HepG2 (cell line): Measurements from ENCODE around the gene ALDH2. TPM values are rescaled to one million over a fixed set of nuclear protein-coding genes. Genes with fewer than 3 reads are reported as not detected.

Experiments used
- microRNA-seq: library from miRNA; unstranded; fragments of <30 nt; microRNA quantifications from one replicate; pipeline ENCODE4, GENCODE V29; 2020
- polyA plus RNA-seq, 8 experiments: library from polyadenylated mRNA; depleted of rRNA in 3 of 8; stranded (reverse) in 7 of 8; unstranded in 1 of 8; fragments of >200 nt; fragmentation: Illumina TruSeq in 4 of 8; extraction: Trizol in 4 of 8; gene quantifications; 2 replicates each; pipeline versions ENCODE4 v1.2.1 to v1.2.3, GENCODE V29; 2011 to 2016; ENCODE audit warnings: low read depth in 4 of 8, missing spikeins in 1 of 8, mixed read lengths in 1 of 8; ENCODE audit not compliant: insufficient read depth in 1 of 8
- small RNA-seq, 3 experiments: library from RNA; depleted of rRNA; stranded (forward); fragments of <200 nt; gene quantifications; one replicate each; pipeline ENCODE3, GENCODE V24; 2012; ENCODE audit warnings: low read depth in 2 of 3, low replicate concordance in 1 of 3; ENCODE audit not compliant: insufficient read length in 3 of 3, insufficient read depth in 2 of 3
- total RNA-seq, 5 experiments: library from RNA; depleted of rRNA; stranded (reverse); fragments of >200 nt; fragmentation: Illumina TruSeq; extraction: Trizol; gene quantifications; 2 replicates each; pipeline ENCODE4 v1.2.3, GENCODE V29; 2016; ENCODE audit warnings: low read depth in 1 of 5

The ALDH2 gene
- total and polyA plus RNA-seq, 2 of the 13 experiments (the other 11 are each of a cell fraction or from before 2014, with no cell fraction given) = 78.8 to 103 TPM

Small RNAs within 50 kb of the gene (microRNA-seq; reads per million reads assigned to microRNA genes)
- gene MIR6761 = 1.4 reads per million

Small RNAs within 50 kb of the gene (small RNA-seq; reads per million reads assigned to genes)
- 0 reads per million in 3 experiments for gene MIR6761

Other genes starting within 250 kb of the ALDH2 start
- 15.7 and 18.1 TPM in 2 replicates for gene ATXN2, start 167.6 kb upstream of the ALDH2 start, total RNA-seq (2016; rRNA removed; fragmentation: Illumina TruSeq; extraction: Trizol)
- 27.1 and 28.9 TPM in 2 replicates for gene ATXN2, start 167.6 kb upstream of the ALDH2 start, polyA plus RNA-seq (2011; rRNA removed)
- 15.4 and 18.3 TPM in 2 replicates for gene BRAP, start 81.0 kb upstream of the ALDH2 start, total RNA-seq (2016; rRNA removed; fragmentation: Illumina TruSeq; extraction: Trizol)
- 8.1 TPM in 2 replicates for gene BRAP, start 81.0 kb upstream of the ALDH2 start, polyA plus RNA-seq (2011; rRNA removed)
- gene ACAD10, start 80.9 kb upstream of the ALDH2 start, total RNA-seq (2016; rRNA removed; fragmentation: Illumina TruSeq; extraction: Trizol) = 4.7 and 15.2 TPM in 2 replicates
- 16.3 and 20.5 TPM in 2 replicates for gene ACAD10, start 80.9 kb upstream of the ALDH2 start, polyA plus RNA-seq (2011; rRNA removed)
- gene MAPKAPK5, start 75.3 kb downstream of the ALDH2 start, total RNA-seq (2016; rRNA removed; fragmentation: Illumina TruSeq; extraction: Trizol) = 47.5 and 58.2 TPM in 2 replicates
- gene MAPKAPK5, start 75.3 kb downstream of the ALDH2 start, polyA plus RNA-seq (2011; rRNA removed) = 36.7 and 43.2 TPM in 2 replicates
- gene TMEM116, start 246.2 kb downstream of the ALDH2 start, total RNA-seq (2016; rRNA removed; fragmentation: Illumina TruSeq; extraction: Trizol) = 11.5 and 14.0 TPM in 2 replicates
- 16.4 and 17.8 TPM in 2 replicates for gene TMEM116, start 246.2 kb downstream of the ALDH2 start, polyA plus RNA-seq (2011; rRNA removed)
- gene ERP29, start 246.5 kb downstream of the ALDH2 start, total RNA-seq (2016; rRNA removed; fragmentation: Illumina TruSeq; extraction: Trizol) = 67.6 and 147 TPM in 2 replicates
- gene ERP29, start 246.5 kb downstream of the ALDH2 start, polyA plus RNA-seq (2011; rRNA removed) = 111 and 120 TPM in 2 replicates